OCI-LY3 (cell line): ENCODE results near the gene KDM3B.
"Not testable (repeated sequence)": the region's sequence is repeated elsewhere in the genome, so short reads cannot be mapped to it uniquely, and the experiment has no call there.

ENCODE experiments used
- H2AFZ ChIP-seq: fragments of 200-600, 300-600 bp; shearing (Covaris generic); 2 replicates; pipeline ENCODE4 v1.6.0; 2014; ENCODE audit warnings: antibody characterized with exemption, low read depth, low read length
- H3K27ac ChIP-seq: fragments of 200-600, 300-600 bp; sonication (generic); 2 replicates; pipeline ENCODE4 v1.5.1; 2014; ENCODE audit warnings: mild to moderate bottlenecking, low read length, moderate library complexity, mixed read lengths
- H3K27me3 ChIP-seq: fragments of 200-600, 300-600 bp; sonication (generic); 2 replicates; pipeline ENCODE4 v1.6.1; 2014; ENCODE audit warnings: low read depth, low read length, mixed read lengths
- H3K36me3 ChIP-seq: fragments of 200-600, 300-600 bp; sonication (generic); replicated peaks from 2 replicates; pipeline ENCODE3; 2014; ENCODE audit warnings: low read depth, low read length, mixed read lengths
- H3K4me1 ChIP-seq: fragments of 300-600, 200-600 bp; sonication (generic); 2 replicates; pipeline ENCODE4 v1.6.1; 2014; ENCODE audit warnings: low read length, mixed read lengths
- H3K4me2 ChIP-seq: fragments of 200-600, 300-600 bp; sonication (generic); 2 replicates; pipeline ENCODE4 v1.6.1; 2014; ENCODE audit warnings: low read length, mixed read lengths
- H3K4me3 ChIP-seq: fragments of 300-600, 200-600 bp; sonication (generic); 2 replicates; pipeline ENCODE4 v1.5.1; 2014; ENCODE audit warnings: antibody characterized with exemption, mild to moderate bottlenecking, low read length, moderate library complexity
- H3K79me2 ChIP-seq: fragments of 300-600, 200-600 bp; shearing (Covaris generic); 2 replicates; pipeline ENCODE4 v1.6.1; 2014; ENCODE audit warnings: mild to moderate bottlenecking, low read length, mixed read lengths
- H3K9ac ChIP-seq: fragments of 300-600, 200-600 bp; shearing (Covaris generic); 2 replicates; pipeline ENCODE4 v1.6.0; 2014; ENCODE audit warnings: mild to moderate bottlenecking, low read length, moderate library complexity
- H3K9me3 ChIP-seq: fragments of 200-600, 300-600 bp; shearing (Covaris generic); 2 replicates; pipeline ENCODE4 v1.6.1; 2014; ENCODE audit warnings: low read length, mixed read lengths; ENCODE audit not compliant: insufficient read depth
- H4K20me1 ChIP-seq: fragments of 200-600, 300-600 bp; sonication (generic); 2 replicates; pipeline ENCODE4 v1.6.1; 2016; ENCODE audit warnings: low read length, mixed read lengths; ENCODE audit not compliant: insufficient read depth
- EZH2phosphoT487 ChIP-seq: fragments of 200-600 bp; shearing (Covaris generic); IDR thresholded peaks from 2 replicates; pipeline ENCODE4 v1.6.1; 2018; ENCODE audit warnings: antibody characterized with exemption, mixed run types, low read depth
- TF ChIP-seq, protein P1 (sequence below): fragments of 200-600, 300-600 bp; sonication (generic); IDR thresholded peaks from 2 replicates; pipeline ENCODE4 v1.5.1; 2014; ENCODE audit warnings: antibody characterized with exemption, low read length, low read depth

Gene KDM3B

DNA sequence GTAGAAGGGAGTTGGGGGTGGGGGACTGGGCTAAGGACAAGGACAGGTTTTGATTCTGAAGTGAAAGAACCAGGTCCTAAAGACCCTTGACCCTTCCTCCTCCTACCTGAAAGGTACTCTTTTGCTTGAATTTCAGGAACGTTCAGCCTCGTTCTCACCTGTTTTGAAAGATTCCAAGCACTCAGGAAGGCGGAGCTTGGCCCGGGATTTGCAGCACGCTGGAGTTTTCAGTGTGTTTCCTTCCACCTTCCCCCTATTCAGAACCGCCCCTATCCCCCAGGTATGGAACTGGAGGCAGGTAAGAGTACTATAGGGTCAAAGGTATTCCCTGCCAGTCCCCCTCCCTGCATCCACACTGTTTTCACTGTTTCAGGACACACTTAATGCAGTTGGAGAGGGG, 119.9 kb downstream of the KDM3B start:
- Histone ChIP-seq H3K27me3 (no peaks in the 10 kb centered on the region), H4K20me1 (no peaks in the 10 kb centered on the region), H3K4me3 (no peak overlapping the region), H3K4me1 (no peaks in the 10 kb centered on the region), H3K36me3 (no peaks in the 10 kb centered on the region), H3K9ac (no peak overlapping the region), H3K9me3 (no peaks in the 10 kb centered on the region), H3K4me2 (no peak overlapping the region), H3K27ac (no peak overlapping the region), H3K79me2 (no peaks in the 10 kb centered on the region), H2AFZ (no peak overlapping the region)
- no peak for TF ChIP-seq EZH2phosphoT487
- TF ChIP-seq, protein P1, sequence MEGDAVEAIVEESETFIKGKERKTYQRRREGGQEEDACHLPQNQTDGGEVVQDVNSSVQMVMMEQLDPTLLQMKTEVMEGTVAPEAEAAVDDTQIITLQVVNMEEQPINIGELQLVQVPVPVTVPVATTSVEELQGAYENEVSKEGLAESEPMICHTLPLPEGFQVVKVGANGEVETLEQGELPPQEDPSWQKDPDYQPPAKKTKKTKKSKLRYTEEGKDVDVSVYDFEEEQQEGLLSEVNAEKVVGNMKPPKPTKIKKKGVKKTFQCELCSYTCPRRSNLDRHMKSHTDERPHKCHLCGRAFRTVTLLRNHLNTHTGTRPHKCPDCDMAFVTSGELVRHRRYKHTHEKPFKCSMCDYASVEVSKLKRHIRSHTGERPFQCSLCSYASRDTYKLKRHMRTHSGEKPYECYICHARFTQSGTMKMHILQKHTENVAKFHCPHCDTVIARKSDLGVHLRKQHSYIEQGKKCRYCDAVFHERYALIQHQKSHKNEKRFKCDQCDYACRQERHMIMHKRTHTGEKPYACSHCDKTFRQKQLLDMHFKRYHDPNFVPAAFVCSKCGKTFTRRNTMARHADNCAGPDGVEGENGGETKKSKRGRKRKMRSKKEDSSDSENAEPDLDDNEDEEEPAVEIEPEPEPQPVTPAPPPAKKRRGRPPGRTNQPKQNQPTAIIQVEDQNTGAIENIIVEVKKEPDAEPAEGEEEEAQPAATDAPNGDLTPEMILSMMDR: no peak

- H3K36me3 ChIP-seq, H3K9me3 ChIP-seq, H3K9ac ChIP-seq, H3K27ac ChIP-seq, H2AFZ ChIP-seq, H3K4me3 ChIP-seq, H3K79me2 ChIP-seq, H4K20me1 ChIP-seq, H3K4me1 ChIP-seq, H3K27me3 ChIP-seq, H3K4me2 ChIP-seq: not testable (repeated sequence)
Observed at GRCh38 chr5:138473151-138473550, 120.7 kb downstream of the KDM3B start.

- Histone ChIP-seq H4K20me1 (no peaks in the 10 kb centered on the region), H3K4me2 (no peak overlapping the region), H3K9ac (no peak overlapping the region), H3K36me3 (no peaks in the 10 kb centered on the region), H3K27ac (no peak overlapping the region), H3K79me2 (no peaks in the 10 kb centered on the region), H3K4me3 (no peak overlapping the region), H2AFZ (no peak overlapping the region), H3K4me1 (no peaks in the 10 kb centered on the region), H3K9me3 (no peaks in the 10 kb centered on the region), H3K27me3 (no peaks in the 10 kb centered on the region)
- TF ChIP-seq, protein P1: no peak
- no peak for TF ChIP-seq EZH2phosphoT487
Observed at GRCh38 chr5:138476918-138477317, 124.4 kb downstream of the KDM3B start.

DNA sequence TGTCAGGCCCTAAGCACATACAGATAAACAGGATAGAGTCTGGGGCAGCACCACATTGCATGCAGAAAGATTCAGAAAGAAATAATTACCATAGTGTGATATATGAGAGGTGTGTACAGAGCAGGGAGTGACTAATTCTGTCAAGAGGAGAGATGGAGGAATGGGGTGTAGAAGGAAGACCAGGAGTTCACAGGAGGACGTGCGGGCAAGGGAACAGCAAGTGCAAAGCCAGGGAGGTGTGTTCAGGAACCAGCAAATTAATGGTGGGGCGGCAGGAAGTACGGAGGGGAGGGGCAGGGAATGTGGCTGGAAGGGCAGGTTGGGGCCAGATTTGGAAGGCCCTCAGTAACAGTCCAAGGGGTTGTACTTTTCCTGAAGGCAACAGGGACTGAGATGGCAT, 130.2 kb downstream of the KDM3B start:
- Histone ChIP-seq H3K27me3 (no peaks in the 10 kb centered on the region; the same call in 1 of the 2 replicates), H3K4me2 (no peak overlapping the region), H3K4me1 (no peaks in the 10 kb centered on the region), H3K27ac (no peak overlapping the region), H3K9me3 (no peaks in the 10 kb centered on the region), H3K9ac (no peak overlapping the region), H4K20me1 (no peaks in the 10 kb centered on the region), H3K79me2 (no peaks in the 10 kb centered on the region), H3K36me3 (no peaks in the 10 kb centered on the region), H3K4me3 (no peak overlapping the region), H2AFZ (no peak overlapping the region)
- TF ChIP-seq EZH2phosphoT487: no peak
- TF ChIP-seq, protein P1: no peak
